GM19324 (cell line): ENCODE measurements around the gene BRI3BP.
"Not testable (repeated sequence)": the region's sequence is repeated elsewhere in the genome, so short reads cannot be mapped to it uniquely, and the experiment has no call there.

Experiments used
- ATAC-seq: cut with Tn5 transposase; IDR thresholded peaks from one replicate; pipeline ENCODE4 v1.9.1; 2021; ENCODE audit warnings: mild to moderate bottlenecking, moderate library complexity; ENCODE audit not compliant: unreplicated experiment, low FRiP score

The BRI3BP gene

GRCh38 chr12:124971603-124972002 is 21.8 kb upstream of the BRI3BP start:
- ATAC-seq: no peak

DNA sequence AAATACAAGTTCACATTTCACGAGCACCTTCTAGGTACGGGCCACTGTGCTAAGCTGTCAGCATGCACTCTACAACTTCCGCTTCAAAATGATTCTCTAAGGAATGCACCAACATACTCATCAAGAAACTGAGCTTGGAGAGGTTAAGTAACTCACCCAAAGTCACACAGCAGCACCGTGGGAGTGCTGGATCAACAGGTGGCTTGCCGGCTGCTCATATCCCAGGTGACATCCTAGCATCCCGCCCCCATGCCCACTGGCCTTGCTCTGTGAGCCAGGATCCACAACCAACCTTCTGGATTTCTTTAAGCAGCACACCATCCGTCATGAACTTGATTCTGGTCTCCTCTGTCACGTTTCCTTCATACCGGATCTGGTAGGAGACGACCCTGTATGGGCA is 21.2 kb upstream of the BRI3BP start:
- no peak for ATAC-seq

DNA sequence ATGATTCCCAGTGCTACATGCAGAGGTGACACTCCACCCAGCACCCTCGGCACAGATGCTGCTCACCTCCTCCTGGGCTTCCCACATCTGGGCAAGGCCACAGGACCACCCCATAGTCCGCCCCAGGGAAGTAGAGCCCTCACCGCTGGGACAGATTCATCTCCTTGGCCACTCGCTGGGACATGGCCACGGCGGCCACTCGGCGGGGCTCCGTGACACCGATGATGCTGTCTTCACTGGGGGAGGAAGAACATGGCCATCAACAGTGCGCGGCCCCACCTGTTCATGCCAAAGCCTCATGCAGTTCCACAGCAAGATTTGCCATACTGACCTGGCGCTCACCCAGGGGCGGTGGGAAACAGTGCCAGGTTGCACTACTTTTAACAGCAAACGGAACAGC is 18.2 kb upstream of the BRI3BP start:
- no peak for ATAC-seq

DNA sequence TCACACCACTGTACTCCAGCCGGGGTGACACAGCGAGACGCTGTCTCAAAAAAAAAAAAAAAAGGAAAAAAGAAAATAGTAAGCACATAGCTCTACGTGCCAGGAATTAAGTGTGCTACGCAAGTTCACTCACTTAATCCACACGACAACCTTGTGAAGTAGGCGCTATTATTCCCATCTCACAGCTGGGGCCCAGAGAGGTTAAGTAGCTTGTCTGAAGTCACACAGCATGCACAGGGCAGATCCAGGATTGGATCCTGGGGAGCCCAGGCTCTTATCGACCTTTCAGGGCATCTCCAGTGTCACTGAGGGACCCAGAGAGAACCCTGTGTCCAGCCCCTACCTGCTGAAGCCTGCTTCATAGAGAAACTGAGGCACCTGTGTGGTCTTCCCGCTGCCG is 16.4 kb upstream of the BRI3BP start:
- ATAC-seq: no peak

GRCh38 chr12:124979568-124979967 is 13.9 kb upstream of the BRI3BP start:
- ATAC-seq: no peak

- ATAC-seq: no peak
Observed at GRCh38 chr12:124980098-124980892, 13.2 kb upstream of the BRI3BP start.

DNA sequence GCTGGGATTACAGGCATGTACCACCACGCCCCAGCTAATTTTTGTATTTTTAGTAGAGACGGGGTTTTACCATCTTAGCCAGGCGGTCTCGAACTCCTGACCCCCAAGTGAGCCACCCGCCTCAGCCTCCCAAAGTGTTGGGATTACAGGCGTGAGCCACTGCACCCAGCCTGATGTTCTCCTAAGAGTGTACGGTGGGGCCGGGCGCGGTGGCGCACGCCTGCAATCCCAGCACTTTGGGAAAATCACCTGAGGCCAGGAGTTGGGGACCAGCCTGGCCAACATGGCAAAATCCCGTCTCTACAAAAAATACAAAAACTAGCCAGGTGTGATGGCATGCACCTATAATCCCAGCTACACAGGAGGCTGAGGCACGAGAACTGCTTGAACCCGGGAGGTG is 6.6 kb upstream of the BRI3BP start:
- not testable (repeated sequence) for ATAC-seq

- peak; percentile 28 for ATAC-seq
Observed at GRCh38 chr12:124992874-124993625, 395 bp upstream of the BRI3BP start.

- no peak for ATAC-seq
Observed at GRCh38 chr12:124994437-124994975, 1.1 kb downstream of the BRI3BP start.

DNA sequence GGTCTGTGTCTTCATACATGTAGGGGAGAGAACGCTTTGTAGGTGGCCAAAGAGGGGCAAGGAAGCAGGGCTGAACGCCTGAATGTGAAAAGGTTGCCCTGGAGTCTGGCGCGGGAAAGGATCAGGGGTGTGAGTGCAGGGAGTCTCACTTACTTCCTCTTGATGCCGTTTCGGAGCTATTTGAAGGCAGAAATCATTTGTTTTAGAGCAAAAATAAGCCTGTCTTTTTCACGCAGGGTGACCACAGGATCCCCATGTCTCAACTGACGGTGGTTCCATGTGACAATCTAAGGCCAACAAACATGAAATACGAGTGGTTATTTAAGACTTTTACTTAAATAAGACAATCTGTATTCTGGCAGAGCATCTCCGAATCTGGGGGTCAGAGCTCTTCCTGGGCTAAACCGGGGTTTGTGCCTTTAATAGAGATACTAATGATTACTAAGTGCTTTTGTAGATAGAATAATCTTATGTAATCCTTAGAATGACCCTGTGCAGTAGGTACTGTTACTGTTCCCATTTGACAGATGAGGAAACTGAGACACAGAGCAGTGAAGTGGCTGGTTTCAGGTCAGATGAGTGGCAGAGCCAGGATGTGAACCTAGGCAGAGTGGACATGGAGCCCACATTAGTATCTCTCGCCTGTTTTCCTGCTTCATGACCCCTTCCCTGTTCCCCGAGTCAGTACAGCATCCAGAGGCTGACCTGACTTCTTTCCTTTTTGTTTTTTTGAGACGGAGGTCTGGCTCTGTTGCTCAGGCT is 1.9 kb downstream of the BRI3BP start:
- ATAC-seq: no peak

- no peak for ATAC-seq
Observed at GRCh38 chr12:124998705-124999104, 5.3 kb downstream of the BRI3BP start.

- ATAC-seq: no peak
Observed at GRCh38 chr12:125001636-125002035, 8.2 kb downstream of the BRI3BP start.

DNA sequence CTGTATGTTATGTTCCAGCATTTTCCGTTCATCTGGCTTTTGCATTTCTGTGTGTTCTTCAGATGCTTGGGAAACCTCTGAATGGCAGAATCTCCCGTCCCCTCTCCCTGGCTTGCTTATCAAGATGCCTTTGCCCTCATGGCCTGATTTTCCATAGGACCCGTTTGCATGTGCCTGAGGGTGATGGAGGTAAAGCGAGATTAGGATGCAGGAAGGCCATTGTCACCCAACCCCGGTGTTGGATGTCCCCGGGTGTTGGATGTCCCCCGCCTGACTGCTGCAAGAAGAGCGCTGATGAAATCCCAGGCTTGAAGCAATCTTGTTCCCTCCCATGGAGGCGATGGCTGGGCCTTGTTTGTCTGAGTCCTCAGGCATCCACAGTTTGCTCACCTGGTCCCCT is 9.6 kb downstream of the BRI3BP start:
- ATAC-seq: no peak

- no peak for ATAC-seq
Observed at GRCh38 chr12:125004621-125005020, 11.2 kb downstream of the BRI3BP start.

GRCh38 chr12:125005652-125006051 is 12.2 kb downstream of the BRI3BP start:
- ATAC-seq: no peak

DNA sequence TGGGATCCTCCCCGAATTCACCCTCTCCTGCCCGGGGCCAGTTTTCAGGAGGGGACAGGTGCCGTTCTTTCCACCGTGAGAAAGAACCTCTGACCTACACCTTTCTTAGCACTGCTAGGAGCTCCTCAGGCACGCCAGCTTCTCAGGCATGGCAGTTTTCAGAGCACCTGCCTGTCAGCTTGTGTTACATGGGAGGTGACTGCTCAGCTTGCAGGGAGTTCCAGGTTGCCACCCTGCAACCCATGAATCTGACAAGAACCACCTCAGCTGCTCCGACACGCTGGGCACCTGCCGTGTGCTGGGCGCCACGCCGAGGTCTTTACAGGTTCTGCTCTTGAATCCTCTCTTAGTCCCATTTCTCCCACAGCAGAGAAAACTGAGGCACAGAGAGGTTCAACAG is 12.9 kb downstream of the BRI3BP start:
- no peak for ATAC-seq

- no peak for ATAC-seq
Observed at GRCh38 chr12:125013816-125014442, 20.5 kb downstream of the BRI3BP start.

DNA sequence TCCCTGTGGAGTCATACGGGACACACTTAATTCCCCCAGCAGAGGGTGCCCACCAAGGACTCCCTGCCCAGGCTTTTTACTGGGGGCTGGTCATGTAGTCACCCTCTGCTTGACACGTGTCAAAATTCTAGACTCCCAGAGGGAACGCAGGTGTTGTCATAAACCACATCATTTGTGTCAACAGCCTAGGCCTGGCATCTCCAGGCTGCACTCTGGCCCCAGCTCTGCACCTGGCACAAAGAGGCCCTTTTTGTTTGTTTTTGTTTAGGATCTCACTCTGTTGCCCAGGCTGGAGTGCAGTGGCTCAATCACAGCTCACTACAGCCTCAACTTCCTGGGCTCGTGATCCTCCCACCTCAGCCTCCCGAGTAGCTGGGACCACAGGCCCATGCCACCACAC is 21.1 kb downstream of the BRI3BP start:
- ATAC-seq: no peak

GRCh38 chr12:125015680-125016310 is 22.4 kb downstream of the BRI3BP start:
- no peak for ATAC-seq

DNA sequence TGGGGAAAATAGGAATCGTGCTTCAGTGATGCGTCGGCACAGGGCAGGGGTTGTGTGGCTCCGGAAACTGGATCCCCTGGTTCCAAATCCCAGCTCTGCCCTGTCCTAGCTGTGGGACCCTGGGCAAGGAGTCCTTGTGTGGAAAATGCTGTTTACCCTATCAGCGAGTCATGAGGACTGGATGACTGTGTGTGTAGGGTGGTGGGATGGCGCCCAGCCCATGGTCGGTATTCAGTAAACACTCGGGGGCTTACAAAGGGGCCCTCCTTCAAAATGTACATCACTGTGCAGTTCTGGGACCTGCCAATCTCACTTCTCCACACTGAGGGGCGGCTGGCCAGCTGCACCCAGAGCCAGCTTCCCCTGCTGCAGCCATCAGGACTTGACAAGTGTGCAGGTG is 24.4 kb downstream of the BRI3BP start:
- ATAC-seq: no peak
